ENCODE data around the gene SMC1B. TPM values are rescaled to one million over a fixed set of nuclear protein-coding genes. Genes with fewer than 3 reads are reported as not detected.
"Not testable (repeated sequence)": the region's sequence is repeated elsewhere in the genome, so short reads cannot be mapped to it uniquely, and the experiment has no call there.

The SMC1B gene
- total RNA-seq, 1 donor from 2014 or later, result 0.10 TPM

DNA sequence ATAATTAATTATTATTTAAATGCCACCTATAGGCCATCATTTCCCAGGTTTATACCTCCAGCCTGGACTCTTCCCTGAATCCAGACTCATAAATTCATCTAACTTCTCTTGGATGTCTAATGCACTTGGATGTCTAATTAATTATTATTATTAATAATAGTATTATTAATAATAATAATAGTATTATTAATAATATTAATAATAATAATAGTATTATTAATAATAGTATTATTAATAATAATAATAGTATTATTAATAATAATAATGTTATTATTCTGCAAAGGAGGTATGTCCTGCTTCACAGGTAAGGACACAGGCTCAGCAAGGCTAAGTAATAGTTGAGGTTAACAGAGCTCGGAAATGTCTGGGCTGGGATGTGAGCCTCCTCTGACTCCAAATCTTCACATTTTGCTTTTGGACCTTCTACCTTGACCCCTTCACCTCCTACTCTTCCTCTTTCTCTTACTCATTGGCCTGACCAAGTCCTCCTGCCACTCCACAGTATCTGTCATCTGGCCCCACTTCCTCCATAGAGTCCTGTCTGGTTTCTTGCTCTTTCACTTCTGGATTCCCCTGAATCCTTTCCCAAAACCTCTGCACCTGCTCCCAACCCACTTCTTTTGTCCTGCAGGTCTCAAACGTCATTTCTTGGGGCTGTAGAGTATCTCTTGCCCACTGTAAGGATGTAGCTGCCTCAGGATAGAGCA lies 8.1 kb upstream of the SMC1B start:
- DNase-seq, result no peak

DNA sequence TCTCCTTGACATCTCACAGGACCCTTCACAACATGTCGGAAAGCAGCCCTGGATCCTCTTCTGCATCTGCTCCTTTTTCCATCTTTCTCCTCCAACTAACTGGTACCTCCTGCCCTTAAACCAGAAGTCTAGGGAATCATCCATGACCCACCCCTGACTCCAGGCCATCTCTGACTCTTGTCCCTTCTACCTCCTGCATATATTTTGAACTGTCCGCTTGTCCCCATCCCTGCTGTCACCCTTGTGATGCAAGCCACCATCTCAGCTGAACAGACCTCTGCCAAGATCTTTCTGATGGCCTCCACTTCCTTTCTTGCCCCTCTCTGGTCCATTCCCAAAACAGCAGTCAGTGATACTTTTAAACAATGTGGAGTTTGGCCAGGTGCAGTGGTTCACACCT lies 7.1 kb upstream of the SMC1B start:
- DNase-seq, result no peak

DNA sequence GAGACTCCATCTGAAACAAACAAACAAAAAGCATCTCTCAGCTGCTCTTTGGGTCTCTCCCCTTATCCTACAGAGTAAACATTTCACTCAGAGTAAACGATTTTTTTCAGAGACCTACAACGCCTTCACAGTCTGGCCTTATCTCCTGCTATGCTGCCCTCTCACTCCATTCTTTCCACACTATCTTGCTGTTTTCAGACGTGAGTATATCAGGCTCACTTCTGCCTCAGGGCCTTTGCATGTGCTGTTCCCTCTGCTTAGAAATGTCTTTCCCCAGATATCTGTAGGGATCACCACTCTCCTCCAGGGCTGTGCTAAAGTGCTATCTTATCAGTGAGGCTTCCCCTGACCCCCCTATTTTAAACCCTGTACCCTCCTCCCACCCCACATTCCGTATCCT lies 6.6 kb upstream of the SMC1B start:
- DNase-seq, result no peak

DNA sequence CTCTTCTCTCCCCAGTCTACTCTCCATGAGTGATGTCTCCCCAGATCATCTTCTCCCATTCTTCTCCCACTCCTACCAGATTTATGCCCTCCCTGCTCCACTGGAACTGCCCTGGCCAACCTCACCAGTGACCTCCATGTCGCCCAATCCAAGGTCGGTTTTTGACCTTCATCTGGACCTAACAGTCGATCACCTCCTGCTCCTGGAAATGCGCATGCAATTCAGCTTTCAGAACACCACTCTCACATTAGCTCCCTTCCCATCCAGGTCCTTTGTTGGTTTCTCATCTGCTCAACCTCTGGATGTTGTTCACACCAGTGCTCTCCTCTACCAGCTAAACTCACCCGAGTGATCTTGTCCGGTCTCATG lies 5.4 kb upstream of the SMC1B start:
- DNase-seq, result no peak

DNA sequence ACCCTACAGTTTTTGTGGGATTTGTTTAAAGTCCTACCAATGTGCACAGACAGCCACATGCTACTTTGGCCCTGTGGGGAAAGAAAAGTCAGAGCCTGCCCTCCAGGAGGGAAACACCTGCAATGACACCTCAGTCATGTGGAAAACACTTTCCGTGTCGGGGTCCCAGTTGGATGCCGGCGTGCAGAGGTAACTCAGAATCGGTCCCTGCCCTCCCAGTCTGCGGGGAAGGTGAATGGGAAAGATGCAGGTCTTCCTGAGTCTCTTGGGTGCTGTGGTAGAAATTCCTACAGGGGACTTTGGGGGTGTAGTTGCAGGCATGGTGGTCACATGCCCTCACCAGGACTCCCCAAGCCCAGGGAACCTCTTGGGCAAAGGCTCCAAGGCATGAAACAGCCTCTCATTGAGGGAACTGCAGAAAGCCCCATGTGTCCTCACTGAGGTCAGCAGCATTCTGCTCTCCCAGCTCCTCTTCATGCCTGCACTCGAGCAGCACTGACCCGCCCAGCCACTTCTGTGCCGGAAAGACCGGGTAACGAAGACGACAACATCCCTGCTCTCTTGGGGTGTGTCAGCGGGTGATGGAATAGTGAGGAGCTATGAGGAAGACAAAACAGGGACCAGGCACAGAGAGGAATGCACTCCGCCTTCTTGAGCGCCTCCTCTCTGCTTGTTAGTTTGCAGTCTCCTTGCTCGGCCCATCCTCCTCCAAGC lies 4.8 kb upstream of the SMC1B start:
- no peak for DNase-seq

DNA sequence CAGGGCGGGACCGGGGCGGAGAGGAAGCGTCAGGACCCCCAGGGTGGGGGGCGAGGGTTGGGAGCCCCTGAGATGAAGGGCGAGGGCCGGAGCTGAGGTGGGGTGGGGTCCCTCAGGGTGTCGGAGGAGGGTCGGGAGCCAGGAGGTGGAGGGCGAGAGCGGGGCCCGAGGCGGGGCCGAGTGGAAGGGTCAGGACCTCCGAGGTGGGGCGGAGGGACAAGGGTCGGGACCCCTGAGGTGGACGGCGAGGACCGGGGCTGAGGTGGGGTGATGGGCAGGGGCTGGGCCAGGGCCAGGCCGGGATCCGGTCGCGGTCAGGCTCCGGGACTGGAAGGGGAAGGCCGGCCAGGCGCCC lies 409 bp downstream of the SMC1B start:
- no peak for DNase-seq

DNA sequence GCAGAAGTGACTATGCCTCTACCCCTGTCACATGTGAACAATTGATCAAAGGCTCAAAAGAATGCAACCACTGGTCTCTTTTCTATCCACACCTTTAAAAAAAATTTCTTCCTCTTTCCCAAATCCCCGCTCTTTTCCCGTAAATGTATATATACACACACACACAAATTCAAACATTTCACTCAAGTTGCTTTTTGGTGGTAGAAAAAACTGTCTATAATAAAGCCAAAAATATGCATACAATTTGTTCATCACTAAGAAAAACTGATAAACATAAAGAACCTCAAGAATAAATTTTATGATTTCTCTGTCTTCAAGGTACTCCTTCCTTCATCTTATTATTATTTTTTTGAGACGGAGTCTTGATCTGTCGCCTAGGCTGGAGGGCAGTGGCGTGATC lies 5.6 kb downstream of the SMC1B start:
- no peak for DNase-seq

DNA sequence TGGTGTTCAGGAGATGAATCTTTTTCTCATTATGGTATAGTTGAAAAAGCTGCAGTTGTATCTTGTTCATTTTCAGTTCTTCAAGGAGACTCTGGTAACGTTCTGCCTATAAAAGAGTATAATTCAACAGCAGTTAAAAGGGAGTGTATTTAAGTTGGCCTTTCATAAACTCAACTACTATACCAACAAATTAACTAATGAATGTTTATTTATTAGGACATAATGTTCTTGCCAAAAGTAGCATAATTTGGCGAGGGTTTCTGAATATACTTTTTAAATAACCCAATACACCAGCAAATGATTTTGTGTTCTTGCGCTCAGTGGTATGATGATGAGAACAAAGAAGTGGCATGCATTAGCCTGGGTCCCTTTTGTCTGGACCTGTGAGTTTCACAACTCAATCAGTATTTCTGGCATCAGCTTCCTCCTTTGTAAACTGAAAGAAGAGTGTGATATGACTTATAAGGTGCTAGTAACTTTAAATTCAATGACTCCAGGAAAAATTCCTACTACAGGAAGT lies 10.9 kb downstream of the SMC1B start:
- DNase-seq, result no peak

DNA sequence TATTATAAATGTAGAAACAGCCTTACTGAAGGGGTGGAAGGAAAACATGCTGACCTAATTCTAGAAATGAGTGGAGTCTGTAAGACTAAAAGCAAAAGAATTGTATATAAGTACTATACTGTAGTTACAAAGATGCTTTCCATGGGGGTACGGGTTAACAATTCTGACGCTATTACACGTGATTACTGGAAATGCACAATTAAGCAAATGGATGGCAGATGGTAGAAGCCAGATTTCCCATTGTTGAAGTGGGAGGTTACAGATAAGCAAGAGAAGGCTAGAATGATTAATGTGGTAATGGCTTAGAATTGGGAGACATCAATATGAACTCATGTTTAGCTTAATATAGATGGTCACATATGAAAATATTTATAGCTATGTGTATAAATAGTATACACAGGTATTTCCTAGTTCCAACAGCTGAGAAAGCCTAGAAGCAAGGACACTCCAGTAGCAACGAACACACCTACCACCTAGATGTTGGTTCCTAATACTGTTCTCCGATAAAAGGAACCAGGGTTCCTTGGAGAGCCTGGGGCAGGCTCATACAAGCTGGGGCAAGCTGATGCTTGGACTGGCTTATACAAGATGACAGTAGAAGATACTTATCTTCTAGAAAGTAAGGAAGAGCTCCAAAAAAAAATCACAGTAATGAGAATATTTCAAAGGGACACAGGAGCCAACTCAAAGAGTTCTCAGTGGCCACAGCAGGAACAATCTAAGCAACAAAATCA lies 13.5 kb downstream of the SMC1B start:
- no peak for DNase-seq

DNA sequence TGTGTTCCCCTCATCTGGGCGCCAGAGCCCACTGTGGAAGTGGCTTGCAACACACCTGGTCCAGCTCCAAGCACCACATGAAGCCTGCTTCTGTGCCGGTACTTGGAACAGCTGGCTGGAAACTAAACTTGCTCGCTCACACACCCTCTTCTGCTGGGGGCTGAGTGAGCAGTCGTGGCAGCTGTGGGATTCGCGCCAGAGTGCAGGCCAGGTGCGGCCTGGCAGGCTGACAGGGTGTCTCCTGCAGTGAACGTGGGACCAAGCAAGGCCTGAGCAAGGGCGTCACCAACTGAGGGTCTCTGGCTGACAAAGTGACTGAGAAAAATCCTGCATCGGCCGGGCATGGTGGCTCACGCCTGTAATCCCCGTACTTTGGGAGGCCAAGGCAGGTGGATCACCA lies 15.2 kb downstream of the SMC1B start:
- DNase-seq, result peak; percentile 69

DNA sequence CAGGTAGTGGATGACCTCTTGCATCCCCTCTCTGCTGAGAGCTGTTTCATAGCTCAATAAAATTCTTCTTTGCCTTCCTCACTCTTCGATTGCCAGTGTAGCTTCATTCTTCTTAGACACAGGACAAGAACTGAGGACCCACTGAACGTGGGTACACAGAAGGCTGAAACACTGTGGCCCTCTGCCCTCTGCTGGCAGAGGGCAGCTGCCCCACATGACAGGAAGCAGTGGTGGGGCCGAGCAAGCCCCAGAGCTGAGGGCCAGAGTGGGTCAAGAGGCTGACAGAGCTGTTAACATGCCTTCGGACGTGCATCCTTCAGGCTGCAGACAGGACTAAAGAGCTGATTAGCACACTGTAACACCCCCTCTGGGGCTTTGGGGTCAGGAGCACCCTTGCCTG lies 15.6 kb downstream of the SMC1B start:
- DNase-seq, result peak; percentile 7

DNA sequence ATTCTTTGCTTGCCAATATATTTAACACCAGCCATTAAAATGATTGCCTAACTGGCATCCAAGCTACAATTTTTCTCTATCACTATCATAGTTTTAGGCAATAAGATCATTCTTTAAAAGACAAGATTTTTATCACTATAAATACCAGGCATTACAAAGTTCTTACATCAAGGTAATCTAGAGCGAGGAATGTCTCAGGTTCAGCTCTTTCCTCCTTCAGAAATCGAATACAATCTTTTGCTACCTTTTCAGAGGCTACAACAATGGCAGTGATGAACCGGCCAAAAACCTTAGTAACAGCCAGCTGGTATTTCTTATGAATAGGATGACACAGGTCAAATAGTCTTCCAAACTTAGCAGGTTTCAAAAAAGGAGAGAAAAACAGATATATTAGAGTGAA lies 23.9 kb downstream of the SMC1B start:
- no peak for DNase-seq

DNA sequence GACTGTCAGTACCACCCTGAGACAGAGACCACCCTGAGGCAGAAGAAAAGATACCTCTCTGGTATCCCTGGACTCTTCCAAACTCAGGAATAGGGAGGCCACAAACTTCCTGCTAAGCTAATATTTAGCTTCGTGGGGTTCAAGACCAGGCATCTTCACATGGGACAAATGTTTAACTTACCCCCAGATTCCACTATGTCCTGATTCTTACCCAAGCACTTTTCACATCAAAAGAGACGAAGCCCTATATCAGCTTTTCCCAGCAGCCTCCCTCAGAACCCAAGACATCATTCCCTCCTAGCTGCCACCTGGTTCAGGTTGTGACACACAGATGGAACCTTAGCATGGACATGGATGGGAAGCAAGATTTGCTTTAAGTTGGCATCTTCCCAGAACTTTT lies 32.1 kb downstream of the SMC1B start:
- DNase-seq, result no peak

DNA sequence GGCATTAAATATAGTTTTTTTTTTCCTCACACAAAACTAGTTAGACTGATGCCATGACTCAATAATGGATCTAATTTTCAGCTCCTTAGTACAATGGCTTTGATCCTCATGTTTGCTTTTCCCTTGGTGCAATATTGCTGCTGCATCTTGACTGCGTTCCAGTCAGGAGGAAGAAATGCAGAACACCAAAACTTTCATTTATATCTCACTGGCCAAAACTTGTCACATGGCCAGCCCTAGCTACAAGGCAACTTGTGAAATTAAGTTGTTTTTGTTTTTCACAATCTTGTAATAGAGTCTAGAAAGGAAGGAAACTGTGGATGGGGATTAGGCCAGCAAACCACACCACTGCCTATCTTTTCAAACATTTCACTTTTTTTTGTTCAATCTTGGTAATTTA lies 36.7 kb downstream of the SMC1B start:
- DNase-seq, result peak; percentile 1

DNA sequence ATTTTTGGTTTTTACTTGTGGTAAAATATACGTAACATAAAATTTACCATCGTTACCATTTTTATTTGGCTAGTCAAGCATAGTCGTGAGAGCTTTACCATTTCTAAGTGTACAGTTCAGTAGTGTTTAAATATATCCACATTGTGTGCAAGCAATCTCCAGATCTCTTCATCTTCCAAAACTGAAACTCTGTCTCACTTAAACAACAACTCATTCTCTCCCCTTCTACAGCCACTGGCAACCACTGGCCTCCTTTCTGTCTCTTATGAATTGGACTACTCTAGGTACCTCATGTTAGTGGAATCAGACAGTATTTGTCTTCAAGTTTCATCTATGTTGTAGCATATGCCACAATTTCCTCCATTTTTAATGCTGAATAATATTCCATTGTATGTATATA lies 37.4 kb downstream of the SMC1B start:
- no peak for DNase-seq

DNA sequence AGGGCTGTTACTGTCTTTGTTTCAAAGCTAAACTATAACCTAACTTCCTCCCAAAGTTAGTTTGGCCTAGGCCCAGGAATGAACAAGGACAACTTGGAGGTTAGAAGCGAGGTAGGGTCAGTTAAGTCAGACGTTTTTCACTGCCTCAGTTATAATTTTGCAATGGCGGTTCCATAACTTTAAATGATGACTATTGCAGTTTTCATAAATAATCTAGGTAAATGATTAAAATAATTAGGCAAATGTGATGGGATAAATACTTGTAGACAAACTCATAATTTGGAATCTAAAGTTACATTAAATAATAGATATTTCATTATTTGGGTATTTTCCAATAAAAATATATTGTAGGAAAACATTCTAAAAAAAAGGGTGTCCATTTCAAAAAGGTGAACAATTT lies 39.8 kb downstream of the SMC1B start:
- DNase-seq, result not testable (repeated sequence)

DNA sequence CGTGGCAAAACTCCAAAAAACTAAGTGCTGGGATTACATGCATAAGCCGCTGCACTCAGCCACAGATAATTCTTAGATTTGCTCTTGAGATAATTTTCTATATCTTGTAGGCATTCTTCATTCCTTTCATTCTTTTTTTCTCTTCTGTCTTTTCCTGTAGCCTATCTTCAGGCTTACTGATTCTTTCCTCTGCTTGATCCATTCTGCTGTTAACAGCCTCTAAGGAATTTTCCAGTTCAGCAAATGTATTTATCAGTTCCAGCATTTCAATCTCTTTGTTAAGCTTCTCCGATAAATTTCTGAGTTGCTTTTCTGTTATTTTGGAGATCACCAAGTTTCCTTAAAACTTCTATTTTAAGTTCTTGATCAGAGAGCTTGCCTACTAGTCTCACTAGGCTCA lies 46.7 kb downstream of the SMC1B start:
- no peak for DNase-seq

DNA sequence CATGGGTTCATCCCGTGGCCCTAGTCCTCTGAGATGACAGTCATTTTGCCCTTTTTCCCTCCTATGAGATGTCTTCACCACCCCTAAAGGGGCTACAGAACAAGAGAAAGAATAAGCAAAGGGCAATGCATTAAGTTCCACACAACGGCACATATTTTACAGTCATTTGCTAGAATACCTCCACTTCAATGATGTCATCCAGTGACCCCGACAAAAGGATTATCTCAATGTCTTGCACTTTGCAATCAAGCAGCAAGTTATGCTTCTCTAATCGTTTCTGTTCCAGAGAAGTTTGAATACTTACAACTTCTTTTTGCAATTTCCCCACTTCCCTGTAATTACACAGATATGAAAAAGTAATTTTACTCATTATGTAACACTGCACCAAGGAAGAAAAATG lies 53.8 kb downstream of the SMC1B start:
- DNase-seq, result no peak

DNA sequence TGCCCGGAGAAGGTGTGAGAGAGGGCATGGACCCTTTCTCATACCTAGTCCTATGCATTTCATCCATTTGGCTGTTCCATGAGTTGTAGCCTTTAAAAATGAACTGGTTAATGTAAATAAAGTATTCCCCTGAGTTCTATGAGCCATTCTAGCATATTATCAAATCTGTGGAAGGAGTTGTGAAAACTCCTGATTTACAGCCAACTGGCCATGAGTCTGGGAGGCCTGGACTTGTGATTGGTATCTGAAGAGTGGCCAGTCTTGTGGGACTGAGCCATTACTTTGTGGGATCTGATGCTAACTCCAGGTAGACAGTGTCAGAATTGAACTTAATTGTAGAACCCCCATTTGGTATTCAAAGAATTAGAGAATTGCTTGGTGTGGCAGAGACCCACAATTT lies 55.3 kb downstream of the SMC1B start:
- no peak for DNase-seq

DNA sequence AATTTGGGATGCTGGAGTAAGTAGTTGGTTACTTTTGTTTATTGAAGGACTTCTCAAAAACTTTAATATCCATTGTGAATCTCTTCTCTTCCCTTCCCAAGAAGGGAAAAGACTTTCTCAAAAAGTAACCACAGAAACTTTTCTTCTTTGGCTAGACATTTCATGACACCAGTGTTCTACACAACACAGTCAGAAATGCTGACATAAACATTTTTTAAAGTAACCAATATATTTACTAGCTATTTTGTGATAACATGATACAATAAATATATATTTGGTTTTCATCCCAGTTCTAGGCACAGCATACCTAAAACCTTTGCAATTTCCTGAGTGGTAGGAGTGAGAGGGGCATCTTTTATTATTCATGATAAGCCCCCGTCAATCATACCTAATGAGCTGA lies 55.9 kb downstream of the SMC1B start:
- DNase-seq, result no peak

DNA sequence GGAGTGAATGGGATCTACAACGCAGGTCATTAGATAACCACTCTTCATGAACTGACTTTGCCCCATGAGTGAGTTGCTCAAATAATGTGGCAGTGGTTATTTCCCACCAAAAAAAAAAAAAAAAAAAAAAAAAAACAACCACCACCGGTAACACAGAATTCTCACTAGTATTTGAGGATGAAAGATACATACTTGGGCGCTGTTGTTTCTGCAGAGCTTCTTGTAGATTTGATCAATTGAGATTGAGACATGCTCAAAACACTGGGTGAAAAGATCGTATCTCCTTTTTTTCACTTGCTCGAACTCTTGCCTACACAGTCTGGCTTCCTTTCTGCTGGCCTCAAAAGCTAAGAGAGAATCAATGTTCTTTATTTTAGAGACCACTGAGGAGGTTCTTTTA lies 59.6 kb downstream of the SMC1B start:
- no peak for DNase-seq

DNA sequence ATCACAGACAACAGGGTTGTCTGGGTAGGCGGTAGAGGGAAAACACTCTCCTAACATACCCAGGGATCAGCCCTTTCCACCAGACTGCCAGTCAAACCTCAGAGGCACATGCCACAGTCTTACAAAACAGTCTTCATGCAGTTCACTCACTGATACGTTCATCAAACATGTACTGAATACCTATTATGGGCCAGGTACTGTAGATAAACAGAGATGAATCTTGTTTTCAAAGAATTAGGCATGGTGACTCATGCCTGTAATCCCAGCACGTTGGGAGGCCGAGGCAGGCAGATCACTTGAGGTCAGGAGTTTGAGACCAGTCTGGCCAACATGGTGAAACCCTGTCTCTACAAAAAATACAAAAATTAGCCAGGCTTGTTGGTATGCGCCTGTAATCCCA lies 60.6 kb downstream of the SMC1B start:
- not testable (repeated sequence) for DNase-seq

DNA sequence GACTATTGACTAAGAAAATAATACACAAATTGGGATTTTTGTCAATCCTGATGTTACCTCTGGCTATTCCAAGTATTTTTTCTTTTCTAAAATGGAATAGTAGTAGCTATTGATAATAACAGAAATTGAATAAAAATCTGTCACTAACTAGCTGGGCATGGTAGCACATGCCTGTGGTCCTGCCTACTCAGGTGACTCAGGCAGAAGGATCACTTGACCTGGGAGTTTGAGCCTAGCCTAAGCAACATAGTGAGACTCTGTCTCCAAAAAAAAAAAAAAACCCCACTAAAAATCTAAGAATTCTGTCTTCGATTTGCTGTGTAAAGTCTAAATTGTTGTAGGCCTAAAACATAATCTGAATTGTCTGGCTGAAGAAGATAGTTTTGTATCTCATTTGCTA lies 61.4 kb downstream of the SMC1B start:
- no peak for DNase-seq

DNA sequence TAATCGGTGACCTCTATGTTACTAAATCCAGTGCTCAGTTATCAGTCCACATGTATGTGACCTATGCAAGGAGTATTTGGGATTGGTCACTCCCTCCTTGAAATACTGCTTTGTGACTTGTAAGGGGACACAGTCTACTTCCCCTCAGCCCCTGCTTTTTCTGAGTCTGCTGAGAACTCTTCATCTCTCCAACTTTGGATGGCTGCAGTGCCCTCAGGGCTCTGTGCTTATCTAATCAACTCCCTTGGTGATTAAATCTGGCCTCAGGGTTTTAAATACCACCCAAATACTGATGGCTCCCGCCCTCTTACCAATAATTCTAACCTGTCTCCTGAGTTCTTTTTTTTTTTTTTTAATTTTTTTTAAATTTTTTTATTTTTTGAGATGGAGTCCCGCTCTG lies 63.5 kb downstream of the SMC1B start:
- DNase-seq, result no peak

All from tongue (tissue), 2 donors.